ENCODE measurements around the gene NAPA. TPM values are rescaled to one million over a fixed set of nuclear protein-coding genes. Genes with fewer than 3 reads are reported as not detected.

Gene NAPA
- total RNA-seq, 1 experiment from 2014 or later: 61.3 TPM

GRCh38 chr19:47523473-47523872 lies 8.6 kb upstream of the NAPA start:
- DNase-seq (ENCODE audit: low spot score): no peak
- H3K36me3 Mint-ChIP-seq: no peaks in the 10 kb centered on the region
- H3K27me3 Mint-ChIP-seq (ENCODE audit: low read depth): peaks cover 8% of the 10 kb centered on the region
- TF ChIP-seq ATF1 (CRISPR knock-in tag; IDR thresholded peaks at IDR 0.05): no peak
- TF ChIP-seq NFYB (CRISPR knock-in tag; conservative IDR thresholded peaks at IDR 0.05; ENCODE audit: low read depth): no peak
- no peak for TF ChIP-seq MXD4 (CRISPR knock-in tag; IDR thresholded peaks at IDR 0.05; ENCODE audit: borderline replicate concordance)
- TF ChIP-seq SMAD3 (CRISPR knock-in tag; IDR thresholded peaks at IDR 0.05; ENCODE audit: borderline replicate concordance): no peak
- TF ChIP-seq, protein P1, sequence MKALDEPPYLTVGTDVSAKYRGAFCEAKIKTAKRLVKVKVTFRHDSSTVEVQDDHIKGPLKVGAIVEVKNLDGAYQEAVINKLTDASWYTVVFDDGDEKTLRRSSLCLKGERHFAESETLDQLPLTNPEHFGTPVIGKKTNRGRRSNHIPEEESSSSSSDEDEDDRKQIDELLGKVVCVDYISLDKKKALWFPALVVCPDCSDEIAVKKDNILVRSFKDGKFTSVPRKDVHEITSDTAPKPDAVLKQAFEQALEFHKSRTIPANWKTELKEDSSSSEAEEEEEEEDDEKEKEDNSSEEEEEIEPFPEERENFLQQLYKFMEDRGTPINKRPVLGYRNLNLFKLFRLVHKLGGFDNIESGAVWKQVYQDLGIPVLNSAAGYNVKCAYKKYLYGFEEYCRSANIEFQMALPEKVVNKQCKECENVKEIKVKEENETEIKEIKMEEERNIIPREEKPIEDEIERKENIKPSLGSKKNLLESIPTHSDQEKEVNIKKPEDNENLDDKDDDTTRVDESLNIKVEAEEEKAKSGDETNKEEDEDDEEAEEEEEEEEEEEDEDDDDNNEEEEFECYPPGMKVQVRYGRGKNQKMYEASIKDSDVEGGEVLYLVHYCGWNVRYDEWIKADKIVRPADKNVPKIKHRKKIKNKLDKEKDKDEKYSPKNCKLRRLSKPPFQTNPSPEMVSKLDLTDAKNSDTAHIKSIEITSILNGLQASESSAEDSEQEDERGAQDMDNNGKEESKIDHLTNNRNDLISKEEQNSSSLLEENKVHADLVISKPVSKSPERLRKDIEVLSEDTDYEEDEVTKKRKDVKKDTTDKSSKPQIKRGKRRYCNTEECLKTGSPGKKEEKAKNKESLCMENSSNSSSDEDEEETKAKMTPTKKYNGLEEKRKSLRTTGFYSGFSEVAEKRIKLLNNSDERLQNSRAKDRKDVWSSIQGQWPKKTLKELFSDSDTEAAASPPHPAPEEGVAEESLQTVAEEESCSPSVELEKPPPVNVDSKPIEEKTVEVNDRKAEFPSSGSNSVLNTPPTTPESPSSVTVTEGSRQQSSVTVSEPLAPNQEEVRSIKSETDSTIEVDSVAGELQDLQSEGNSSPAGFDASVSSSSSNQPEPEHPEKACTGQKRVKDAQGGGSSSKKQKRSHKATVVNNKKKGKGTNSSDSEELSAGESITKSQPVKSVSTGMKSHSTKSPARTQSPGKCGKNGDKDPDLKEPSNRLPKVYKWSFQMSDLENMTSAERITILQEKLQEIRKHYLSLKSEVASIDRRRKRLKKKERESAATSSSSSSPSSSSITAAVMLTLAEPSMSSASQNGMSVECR (CRISPR knock-in tag; IDR thresholded peaks at IDR 0.05; ENCODE audit: borderline replicate concordance): no peak
- TF ChIP-seq, protein P2, sequence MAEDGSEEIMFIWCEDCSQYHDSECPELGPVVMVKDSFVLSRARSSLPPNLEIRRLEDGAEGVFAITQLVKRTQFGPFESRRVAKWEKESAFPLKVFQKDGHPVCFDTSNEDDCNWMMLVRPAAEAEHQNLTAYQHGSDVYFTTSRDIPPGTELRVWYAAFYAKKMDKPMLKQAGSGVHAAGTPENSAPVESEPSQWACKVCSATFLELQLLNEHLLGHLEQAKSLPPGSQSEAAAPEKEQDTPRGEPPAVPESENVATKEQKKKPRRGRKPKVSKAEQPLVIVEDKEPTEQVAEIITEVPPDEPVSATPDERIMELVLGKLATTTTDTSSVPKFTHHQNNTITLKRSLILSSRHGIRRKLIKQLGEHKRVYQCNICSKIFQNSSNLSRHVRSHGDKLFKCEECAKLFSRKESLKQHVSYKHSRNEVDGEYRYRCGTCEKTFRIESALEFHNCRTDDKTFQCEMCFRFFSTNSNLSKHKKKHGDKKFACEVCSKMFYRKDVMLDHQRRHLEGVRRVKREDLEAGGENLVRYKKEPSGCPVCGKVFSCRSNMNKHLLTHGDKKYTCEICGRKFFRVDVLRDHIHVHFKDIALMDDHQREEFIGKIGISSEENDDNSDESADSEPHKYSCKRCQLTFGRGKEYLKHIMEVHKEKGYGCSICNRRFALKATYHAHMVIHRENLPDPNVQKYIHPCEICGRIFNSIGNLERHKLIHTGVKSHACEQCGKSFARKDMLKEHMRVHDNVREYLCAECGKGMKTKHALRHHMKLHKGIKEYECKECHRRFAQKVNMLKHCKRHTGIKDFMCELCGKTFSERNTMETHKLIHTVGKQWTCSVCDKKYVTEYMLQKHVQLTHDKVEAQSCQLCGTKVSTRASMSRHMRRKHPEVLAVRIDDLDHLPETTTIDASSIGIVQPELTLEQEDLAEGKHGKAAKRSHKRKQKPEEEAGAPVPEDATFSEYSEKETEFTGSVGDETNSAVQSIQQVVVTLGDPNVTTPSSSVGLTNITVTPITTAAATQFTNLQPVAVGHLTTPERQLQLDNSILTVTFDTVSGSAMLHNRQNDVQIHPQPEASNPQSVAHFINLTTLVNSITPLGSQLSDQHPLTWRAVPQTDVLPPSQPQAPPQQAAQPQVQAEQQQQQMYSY (CRISPR knock-in tag; IDR thresholded peaks at IDR 0.05): no peak
- TF ChIP-seq HMGA2 (CRISPR knock-in tag; IDR thresholded peaks at IDR 0.05): no peak
- TF ChIP-seq KAT7 (CRISPR knock-in tag; IDR thresholded peaks at IDR 0.05; ENCODE audit: borderline replicate concordance): no peak
- TF ChIP-seq OVOL2 (CRISPR knock-in tag; IDR thresholded peaks at IDR 0.05; ENCODE audit: borderline replicate concordance): no peak
- no peak for TF ChIP-seq RORB (CRISPR knock-in tag; IDR thresholded peaks at IDR 0.05)
- no peak for TF ChIP-seq ZBTB43 (CRISPR knock-in tag; IDR thresholded peaks at IDR 0.05)
- no peak for TF ChIP-seq ZNF232 (CRISPR knock-in tag; IDR thresholded peaks at IDR 0.05)
- no peak for TF ChIP-seq ZNF425 (CRISPR knock-in tag; conservative IDR thresholded peaks at IDR 0.05)
- TF ChIP-seq JAZF1 (CRISPR knock-in tag; IDR thresholded peaks at IDR 0.05): no peak
- TF ChIP-seq ZNF219 (CRISPR knock-in tag; IDR thresholded peaks at IDR 0.05; ENCODE audit: borderline replicate concordance): no peak
- no peak for TF ChIP-seq ZNF138 (CRISPR knock-in tag; conservative IDR thresholded peaks at IDR 0.05)
- 0 out of 2 replicates have a peak, but pooled peaks cover 4% of the 10 kb centered on the region for H3K9me3 Mint-ChIP-seq
- ChIA-PET POLR2A (no interaction called here), CTCF (interaction anchor here (0.6 to 3.0 kb wide), 6 partner anchors 8 to 1921 kb away, joined by 4 to 10 read pairs (median 4); partner anchors contain the start of genes EHD2 and NAPA)
- H3K27ac Mint-ChIP-seq: no peak overlapping the region
- no peak overlapping the region for H3K4me3 Mint-ChIP-seq
- peaks cover 5% of the 10 kb centered on the region; the same call in 1 of the 2 replicates for H3K4me1 Mint-ChIP-seq
- no peak for ATAC-seq
